SK-N-MC (cell line): Measurements from ENCODE around the gene IL9R.
"Not testable (repeated sequence)": the region's sequence is repeated elsewhere in the genome, so short reads cannot be mapped to it uniquely, and the experiment has no call there.

Source experiments
- EZH2 ChIP-seq: fragments of 200-600 bp; sonication (generic); IDR thresholded peaks from one replicate; pipeline ENCODE4 v1.6.1; 2017; ENCODE audit warnings: antibody characterized with exemption
- POLR2AphosphoS5 ChIP-seq: IDR thresholded peaks from 2 replicates; pipeline ENCODE4 v1.6.1; 2012; ENCODE audit warnings: mild to moderate bottlenecking, low read depth, low read length, borderline replicate concordance

DNA sequence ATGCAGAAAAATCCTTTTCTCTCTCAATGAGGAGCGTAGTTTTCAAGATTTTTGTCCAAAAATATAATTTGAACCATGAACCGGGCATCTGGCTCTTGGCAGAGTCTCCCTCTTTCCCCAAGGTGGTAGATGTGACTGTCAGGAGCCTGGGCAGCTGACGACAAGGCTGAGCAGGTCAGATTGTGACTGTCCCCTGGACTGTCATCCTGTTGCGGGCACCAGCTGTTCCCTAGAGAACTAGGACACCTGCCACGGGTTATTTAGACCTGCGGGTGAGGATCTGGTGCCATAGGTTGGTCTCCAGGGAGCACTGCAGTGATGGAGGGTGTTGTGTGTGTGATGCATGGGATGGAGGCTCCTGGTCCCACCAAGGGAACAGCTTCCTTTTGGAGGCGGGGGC, 10.9 kb downstream of the IL9R start:
- TF ChIP-seq POLR2AphosphoS5, EZH2: not testable (repeated sequence)
